Endothelial cell (in vitro differentiated cells): ENCODE measurements around the gene UXS1. TPM values are rescaled to one million over a fixed set of nuclear protein-coding genes. Genes with fewer than 3 reads are reported as not detected.

ENCODE experiments used
- DNase-seq: peaks from one replicate; pipeline ENCODE4 v3.0.0; 2021; ENCODE audit warnings: low spot score
- H3K27ac Mint-ChIP-seq: one replicate; pipeline ENCODE4 v1.8.0; 2021; ENCODE audit warnings: mixed read lengths, inconsistent platforms; ENCODE audit not compliant: unreplicated experiment
- H3K27me3 Mint-ChIP-seq: one replicate; pipeline ENCODE4 v1.8.0; 2021; ENCODE audit warnings: mild to moderate bottlenecking, moderate library complexity, mixed read lengths, inconsistent platforms; ENCODE audit not compliant: unreplicated experiment
- H3K36me3 Mint-ChIP-seq: one replicate; pipeline ENCODE4 v1.8.0; 2021; ENCODE audit warnings: mild to moderate bottlenecking, low read depth, mixed read lengths, inconsistent platforms; ENCODE audit not compliant: unreplicated experiment
- H3K4me1 Mint-ChIP-seq: one replicate; pipeline ENCODE4 v1.8.0; 2021; ENCODE audit warnings: mild to moderate bottlenecking, mixed read lengths, inconsistent platforms; ENCODE audit not compliant: unreplicated experiment
- H3K4me3 Mint-ChIP-seq: one replicate; pipeline ENCODE4 v1.8.0; 2021; ENCODE audit warnings: mild to moderate bottlenecking, mixed read lengths, inconsistent platforms; ENCODE audit not compliant: unreplicated experiment
- H3K9me3 Mint-ChIP-seq: one replicate; pipeline ENCODE4 v1.8.0; 2021; ENCODE audit warnings: mixed read lengths, inconsistent platforms; ENCODE audit not compliant: unreplicated experiment
- CTCF ChIP-seq: fragments of 200-600 bp; sonication (generic); IDR thresholded peaks from one replicate; pipeline ENCODE4 v1.5.0; 2021; ENCODE audit warnings: antibody characterized with exemption; ENCODE audit not compliant: unreplicated experiment
- total RNA-seq: library from RNA; stranded (reverse); fragmentation: NEBNext Ultra II Directional; extraction: Animal tissue kit (Norgen Biotek cat#: 25700); gene quantifications from one replicate; pipeline ENCODE4 v1.2.1, GENCODE V29; 2021; ENCODE audit not compliant: unreplicated experiment

The UXS1 gene
- total RNA-seq, 1 donor from 2014 or later, result 60.4 TPM

- Mint-ChIP-seq H3K4me1 (peaks cover 20% of the 10 kb centered on the region), H3K27ac (peak overlapping the region; percentile 15), H3K27me3 (no peaks in the 10 kb centered on the region), H3K9me3 (no peaks in the 10 kb centered on the region), H3K4me3 (peak overlapping the region; percentile 22), H3K36me3 (peaks cover 20% of the 10 kb centered on the region)
- no peak for DNase-seq
- TF ChIP-seq CTCF, result peak; percentile 27
Measured at GRCh38 chr2:106095478-106096298, 98.4 kb downstream of the UXS1 start.

- TF ChIP-seq CTCF, result no peak
- Mint-ChIP-seq H3K4me3 (no peak overlapping the region), H3K27me3 (no peaks in the 10 kb centered on the region), H3K36me3 (peaks cover 14% of the 10 kb centered on the region), H3K4me1 (peaks cover 20% of the 10 kb centered on the region), H3K27ac (no peak overlapping the region), H3K9me3 (no peaks in the 10 kb centered on the region)
- no peak for DNase-seq
Measured at GRCh38 chr2:106094131-106094841, 99.8 kb downstream of the UXS1 start.

- Mint-ChIP-seq H3K27me3 (no peaks in the 10 kb centered on the region), H3K4me3 (no peak overlapping the region), H3K27ac (no peak overlapping the region), H3K36me3 (peaks cover 2% of the 10 kb centered on the region), H3K9me3 (no peaks in the 10 kb centered on the region), H3K4me1 (peaks cover 18% of the 10 kb centered on the region)
- no peak for DNase-seq
- TF ChIP-seq CTCF, result no peak
Measured at GRCh38 chr2:106090916-106091618, 103.0 kb downstream of the UXS1 start.

GRCh38 chr2:106089611-106090010, 104.5 kb downstream of the UXS1 start:
- Mint-ChIP-seq H3K4me1 (peaks cover 9% of the 10 kb centered on the region), H3K27me3 (no peaks in the 10 kb centered on the region), H3K9me3 (no peaks in the 10 kb centered on the region), H3K36me3 (no peaks in the 10 kb centered on the region), H3K4me3 (no peak overlapping the region), H3K27ac (no peak overlapping the region)
- no peak for TF ChIP-seq CTCF
- DNase-seq, result no peak
